GM19452 (cell line): ENCODE measurements around the gene RNASE2.
A peak's percentile ranks its signal among the peaks of the same experiment; 100 is the strongest.
"Not testable (repeated sequence)": the region's sequence is repeated elsewhere in the genome, so short reads cannot be mapped to it uniquely, and the experiment has no call there.

Source experiments
- ATAC-seq: cut with Tn5 transposase; IDR thresholded peaks from one replicate; pipeline ENCODE4 v1.9.1; 2021; ENCODE audit not compliant: unreplicated experiment

The RNASE2 gene

DNA sequence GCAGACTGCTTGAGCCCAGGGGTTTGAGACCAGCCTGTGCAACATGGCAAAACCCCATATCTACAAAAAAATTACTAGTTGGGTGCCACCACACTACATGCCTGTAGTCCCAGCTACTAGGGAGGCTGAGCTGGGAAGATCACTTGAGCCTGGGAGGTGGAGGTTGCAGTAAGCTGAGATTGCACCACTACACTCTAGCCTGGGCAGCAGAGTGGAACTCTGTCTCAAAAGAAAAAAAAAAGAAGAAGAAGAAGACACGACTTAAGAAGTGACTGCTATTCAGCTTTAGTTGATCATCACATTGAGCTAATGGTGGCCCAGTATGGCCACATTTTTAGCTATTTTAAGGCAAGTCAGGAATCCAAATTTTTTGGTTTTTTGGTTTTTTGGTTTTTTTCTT lies 25.6 kb downstream of the RNASE2 start:
- ATAC-seq: no peak

DNA sequence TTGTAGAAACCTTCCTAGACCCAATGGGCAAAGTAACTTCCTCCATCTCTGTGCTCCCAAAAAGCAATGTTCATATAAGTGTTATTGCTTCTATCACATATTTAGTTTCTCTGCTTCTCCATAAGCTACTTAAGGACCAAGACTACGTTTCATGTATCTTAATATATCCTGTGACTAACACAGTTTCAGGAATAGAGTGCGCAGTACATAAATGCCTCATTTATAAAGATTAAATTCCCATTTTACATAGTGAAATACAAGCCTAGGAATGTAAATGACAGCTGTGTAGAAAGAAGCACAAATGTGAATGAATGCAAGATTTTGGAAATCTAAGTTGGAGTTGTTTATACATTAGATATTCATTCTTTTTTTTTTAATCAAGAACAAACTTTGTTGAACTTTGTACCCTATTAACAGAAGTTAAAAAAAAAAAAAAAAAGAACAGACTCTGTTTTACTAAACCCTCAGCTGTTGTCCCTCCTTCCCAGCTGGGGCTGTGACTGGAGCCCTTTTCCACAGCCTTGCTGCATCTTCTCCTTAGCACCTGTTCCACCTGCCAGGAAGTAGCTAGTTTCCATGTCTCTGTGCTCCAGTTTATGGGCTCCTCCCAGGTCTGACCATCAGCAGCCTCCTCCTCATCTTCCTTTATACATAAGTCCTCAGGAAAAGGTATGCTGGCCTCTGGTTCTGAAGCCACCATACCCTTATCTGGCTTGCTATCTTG lies 27.5 kb downstream of the RNASE2 start:
- ATAC-seq: no peak

DNA sequence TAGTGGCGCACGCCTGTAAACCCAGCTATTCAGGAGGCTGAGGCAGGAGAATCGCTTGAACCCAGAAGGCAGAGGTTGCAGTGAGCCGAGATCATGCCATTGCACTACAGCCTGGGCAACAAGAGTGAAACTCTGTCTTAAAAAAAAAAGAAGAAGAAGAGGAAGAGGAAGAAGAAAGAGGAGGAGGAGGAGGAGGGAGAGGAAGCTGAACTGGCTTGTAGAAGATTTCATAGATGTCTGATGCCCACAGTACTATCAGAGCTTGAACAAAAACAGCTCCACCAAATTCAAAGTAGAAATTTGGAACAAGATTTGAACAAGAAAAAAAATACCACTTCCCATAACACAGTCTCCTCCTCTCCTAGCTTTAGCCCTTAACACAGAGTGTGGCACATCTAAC lies 30.4 kb downstream of the RNASE2 start:
- not testable (repeated sequence) for ATAC-seq

DNA sequence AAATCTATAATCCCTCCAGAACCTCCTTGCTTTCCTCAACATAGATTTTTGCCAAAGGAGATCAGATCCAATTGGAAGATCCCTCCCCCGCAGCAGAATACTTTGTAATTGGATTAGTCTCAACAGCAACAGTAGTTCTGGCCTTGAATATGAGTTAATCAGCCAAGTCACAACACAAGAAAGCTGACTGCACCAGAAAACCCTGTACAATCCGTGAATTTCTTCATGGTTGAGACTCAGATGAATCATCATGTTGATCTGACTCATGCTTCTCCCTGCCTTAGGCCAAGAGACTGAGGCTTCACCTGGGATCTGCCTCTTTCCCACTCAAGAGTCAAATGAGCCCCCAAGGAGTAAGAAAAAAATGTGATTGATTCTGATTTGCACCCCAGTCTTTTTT lies 31.5 kb downstream of the RNASE2 start:
- ATAC-seq: no peak

DNA sequence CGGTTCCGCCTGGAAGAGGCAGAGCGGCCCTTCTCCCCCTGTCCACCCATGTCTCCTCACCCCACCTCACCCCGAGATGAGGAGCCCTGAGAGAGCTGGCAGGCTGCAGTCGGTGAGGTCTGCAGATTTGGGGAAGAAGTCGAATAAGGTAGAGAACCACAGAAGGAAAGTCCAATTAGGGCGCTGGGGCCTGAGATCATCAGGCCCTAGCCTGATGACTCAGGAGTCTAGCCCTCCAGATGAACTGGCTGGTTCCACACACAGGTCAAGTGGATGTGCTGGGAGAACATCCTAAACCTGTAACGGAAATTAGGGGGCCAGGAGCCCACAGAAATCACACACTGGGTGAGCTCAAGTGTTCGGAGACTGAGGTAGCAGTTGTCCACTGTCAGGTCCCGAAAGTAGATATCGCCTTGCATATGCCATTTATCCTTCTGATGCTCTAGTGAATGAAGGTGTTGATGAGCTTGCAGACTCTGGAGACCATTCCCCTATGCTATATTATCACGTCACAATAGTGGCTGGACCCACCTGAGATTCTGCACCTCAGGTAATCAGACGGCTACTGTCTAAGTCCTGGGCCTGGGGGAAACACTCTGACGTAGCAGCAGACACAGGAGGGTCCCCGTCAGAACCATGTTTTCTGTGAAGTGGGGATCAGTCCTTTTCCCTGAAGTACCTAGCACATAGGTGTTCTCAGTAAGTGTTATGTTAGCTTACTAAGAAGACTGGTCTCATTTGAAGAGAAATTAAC lies 33.6 kb downstream of the RNASE2 start:
- no peak for ATAC-seq

DNA sequence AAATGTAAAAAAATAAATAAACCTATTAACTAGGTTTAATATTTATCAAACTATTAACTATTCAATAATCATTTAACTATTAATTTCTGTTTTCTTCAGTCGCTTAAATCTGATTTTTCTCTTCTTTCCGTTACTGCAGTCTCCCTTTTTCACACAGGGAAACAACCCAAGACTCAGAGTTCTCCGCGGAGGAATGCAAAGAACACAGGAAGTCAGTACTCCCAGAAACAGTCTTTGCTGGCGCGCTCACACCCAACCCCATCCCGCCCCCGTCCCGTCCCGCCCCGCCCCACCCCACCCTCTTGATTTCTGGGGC lies 34.1 kb downstream of the RNASE2 start:
- ATAC-seq: no peak

DNA sequence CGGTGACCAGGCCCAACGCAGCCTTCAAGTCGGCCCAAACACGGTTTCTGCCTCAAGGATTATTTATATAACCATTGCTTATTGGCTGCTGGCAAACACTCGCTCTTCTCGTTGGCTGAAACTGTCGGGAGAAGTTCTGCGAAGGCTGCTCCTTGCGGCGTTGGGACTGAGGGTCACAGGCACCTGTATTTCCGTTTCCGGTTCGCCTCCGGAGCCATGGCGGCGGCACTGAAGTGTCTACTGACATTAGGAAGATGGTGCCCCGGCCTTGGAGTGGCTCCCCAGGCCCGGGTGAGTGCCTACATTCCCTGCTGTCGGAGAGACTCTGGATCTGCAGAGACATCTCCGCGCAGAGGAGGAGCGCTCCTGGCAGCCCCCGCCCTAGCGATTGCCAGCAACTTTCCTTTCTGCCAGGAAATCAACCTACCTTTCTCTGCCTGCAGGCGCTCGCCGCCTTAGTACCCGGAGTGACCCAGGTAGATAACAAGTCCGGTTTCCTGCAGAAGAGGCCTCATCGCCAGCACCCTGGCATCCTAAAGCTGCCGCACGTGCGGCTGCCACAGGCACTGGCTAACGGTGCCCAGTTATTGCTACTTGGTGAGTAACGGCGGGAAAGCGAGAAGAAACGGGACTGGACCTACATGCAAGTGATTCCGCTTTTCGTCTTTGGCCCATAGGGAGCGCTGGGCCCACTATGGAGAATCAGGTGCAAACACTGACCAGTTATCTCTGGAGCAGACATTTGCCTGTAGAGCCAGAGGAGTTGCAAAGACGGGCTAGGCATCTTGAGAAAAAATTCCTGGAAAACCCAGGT lies 34.7 kb downstream of the RNASE2 start, which contains the start of gene METTL17:
METTL17 (plus strand) TSS at position 194 of the 814 bp plus-strand sequence; CDS start at position 217, 23 bp downstream.
- peak; percentile 96 for ATAC-seq

DNA sequence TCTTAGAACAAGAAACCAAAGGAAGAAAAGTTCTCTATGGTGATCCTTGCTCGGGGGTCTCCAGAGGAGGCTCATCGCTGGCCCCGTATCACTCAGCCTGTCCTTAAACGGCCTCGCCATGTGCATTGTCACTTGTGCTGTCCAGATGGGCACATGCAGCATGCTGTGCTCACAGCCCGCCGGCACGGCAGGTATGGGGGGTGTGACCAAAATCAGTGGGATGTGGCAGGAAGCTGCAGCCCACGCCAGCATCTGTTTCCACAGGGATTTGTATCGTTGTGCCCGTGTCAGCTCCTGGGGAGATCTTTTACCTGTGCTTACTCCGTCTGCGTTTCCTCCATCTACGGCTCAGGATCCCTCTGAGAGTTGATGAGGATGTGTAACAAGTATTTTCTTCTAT lies 41.2 kb downstream of the RNASE2 start:
- no peak for ATAC-seq

DNA sequence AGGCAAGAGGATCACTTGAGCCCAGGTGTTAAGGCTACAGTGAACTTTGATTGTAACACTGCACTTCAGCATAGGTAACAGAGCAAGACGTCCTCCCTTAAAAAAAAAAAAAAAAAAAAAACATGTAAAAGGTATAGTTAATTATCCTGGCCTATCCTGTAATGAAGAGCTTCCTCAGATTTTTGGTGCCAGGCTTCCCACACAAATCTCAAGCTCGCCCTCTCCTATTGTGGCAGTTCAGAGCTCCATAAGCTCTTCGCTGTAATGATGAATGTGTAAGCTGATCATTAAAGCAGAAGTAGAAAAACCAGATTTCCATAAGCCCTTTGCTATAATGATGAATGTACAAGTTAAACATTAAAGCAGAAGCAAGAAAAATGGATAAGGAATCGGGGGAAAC lies 41.8 kb downstream of the RNASE2 start:
- ATAC-seq: no peak

DNA sequence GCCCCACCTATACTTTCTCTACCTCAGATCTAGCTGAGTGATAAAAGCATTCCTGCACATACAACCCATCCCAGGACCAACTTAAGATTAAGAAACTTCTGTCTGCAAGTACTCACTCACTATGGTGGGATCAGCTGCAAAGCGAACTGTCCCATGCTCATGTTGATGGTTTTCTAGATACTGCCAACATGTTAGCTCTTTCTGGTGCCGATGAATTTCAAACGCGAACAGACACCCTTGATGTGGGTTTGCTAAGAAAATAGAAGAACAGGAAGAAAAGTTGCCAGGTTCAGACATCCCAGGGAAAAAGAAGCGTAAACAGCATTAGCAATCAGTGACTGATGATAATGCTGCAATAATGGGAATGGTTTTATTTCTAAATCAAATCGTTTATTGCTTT lies 42.3 kb downstream of the RNASE2 start:
- ATAC-seq: no peak

DNA sequence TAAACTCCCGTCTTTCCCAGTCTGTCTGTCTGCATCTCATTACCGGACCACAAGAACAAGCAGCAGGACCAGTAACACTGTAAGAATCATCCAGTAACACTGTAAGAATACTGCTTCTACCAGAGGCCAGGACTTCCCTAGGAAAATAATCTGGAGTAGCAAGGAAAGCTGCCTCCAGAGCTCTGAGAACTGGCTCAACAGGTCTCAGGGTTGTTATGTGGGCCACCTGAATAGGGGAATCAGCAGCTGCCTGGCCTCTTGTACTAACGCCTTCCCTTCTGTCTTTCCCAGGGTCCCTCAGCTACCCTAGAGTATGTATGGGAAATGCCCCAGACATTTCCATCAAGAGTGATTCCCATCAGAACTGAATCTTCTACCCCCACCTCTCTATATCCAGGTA lies 42.9 kb downstream of the RNASE2 start:
- ATAC-seq: no peak

DNA sequence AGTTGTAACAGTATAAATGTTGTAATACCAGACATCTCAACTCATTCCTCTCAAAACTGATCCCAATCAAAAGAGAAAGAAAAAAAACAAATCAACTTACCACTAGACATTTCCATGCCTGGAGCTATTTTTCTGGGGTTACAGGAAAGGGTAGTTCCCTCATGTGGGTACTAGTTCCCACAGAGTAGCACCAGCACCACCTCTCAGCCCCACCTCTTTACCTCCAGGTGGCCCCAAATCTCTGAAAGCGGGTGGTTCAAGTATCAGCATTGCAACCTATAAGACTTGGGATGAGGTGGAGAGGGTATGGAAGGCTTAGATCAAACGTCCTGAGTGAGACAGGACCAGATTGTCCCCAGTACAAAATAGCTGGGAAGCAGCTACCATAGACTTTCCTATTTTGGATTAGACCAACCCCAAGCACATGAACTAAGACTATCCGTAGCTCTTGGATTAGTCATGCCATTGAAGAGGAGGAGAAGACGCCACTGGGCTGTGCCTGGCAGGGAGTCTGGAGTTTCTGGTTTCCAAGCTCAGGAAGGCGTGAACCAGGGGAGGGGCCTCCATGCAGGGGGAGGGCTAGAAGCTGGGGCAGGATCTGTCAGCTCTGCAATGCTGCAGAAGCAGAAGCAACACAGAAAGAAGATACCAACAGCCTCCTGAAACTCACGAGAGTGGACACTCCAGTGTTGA lies 43.5 kb downstream of the RNASE2 start, which contains the start of gene SLC39A2:
SLC39A2 (plus strand) TSS at position 620 of the 693 bp plus-strand sequence. CDS start 154 bp downstream, outside the sequence.
- ATAC-seq: no peak

DNA sequence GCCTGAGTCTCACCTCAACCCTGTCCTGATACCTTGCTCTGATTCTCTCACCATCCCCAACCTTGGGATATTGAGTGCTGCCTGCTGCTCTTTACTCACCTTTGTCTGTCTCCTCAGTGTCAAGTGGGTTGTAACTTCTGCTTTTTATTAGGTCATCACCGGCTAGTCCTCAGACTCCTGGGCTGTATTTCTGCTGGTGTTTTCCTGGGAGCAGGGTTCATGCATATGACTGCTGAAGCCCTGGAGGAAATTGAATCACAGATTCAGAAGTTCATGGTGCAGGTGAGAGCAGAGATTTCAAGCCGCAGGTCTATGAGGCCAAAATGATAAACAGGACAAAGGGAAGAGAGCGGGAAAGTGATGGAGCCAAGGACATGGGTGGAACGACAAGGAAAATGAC lies 44.3 kb downstream of the RNASE2 start:
- ATAC-seq: no peak

DNA sequence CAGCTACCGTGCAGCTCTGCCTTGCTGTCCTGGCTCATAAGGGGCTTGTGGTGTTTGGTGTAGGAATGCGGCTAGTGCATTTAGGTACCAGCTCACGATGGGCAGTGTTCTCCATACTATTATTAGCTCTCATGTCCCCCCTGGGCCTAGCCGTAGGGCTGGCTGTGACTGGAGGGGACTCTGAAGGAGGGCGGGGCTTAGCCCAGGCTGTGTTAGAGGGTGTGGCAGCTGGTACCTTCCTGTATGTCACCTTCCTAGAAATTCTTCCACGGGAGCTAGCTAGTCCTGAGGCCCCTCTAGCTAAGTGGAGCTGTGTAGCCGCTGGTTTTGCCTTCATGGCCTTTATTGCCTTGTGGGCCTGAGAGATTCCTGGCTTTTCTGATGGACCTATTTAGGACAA lies 45.9 kb downstream of the RNASE2 start:
- ATAC-seq: no peak

DNA sequence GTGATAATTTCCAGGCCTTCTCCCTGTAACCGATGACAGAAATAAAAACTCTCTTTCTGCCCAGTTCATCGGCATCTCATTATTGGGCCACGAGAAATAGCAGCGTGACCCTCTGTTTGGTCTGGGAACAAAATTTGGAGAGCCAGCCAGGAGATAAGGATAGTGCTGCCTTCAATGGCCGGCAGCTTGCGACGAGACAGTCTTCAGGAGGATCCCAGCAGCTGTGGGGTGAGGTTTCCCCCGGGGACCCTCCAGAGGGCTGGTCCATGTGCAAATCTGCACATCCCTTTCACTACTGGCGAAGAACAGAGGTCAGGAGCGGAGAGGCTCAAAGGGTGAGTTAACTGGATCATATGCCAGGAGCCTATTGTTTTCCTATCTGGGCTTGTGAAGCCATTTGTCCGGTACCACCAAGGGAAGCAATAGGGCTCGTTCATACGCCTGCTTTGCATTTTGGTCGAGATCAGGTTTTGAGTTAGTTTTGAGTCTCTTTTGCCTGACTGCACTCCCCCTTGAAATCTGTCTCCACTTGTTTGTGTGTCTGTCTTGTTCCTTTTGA lies 48.6 kb downstream of the RNASE2 start:
- no peak for ATAC-seq
